ENCODE results near the gene OMD. TPM values are rescaled to one million over a fixed set of nuclear protein-coding genes. Genes with fewer than 3 reads are reported as not detected.
A peak's percentile ranks its signal among the peaks of the same experiment; 100 is the strongest.
"Not testable (repeated sequence)": the region's sequence is repeated elsewhere in the genome, so short reads cannot be mapped to it uniquely, and the experiment has no call there.

Gene OMD
- total and polyA plus RNA-seq, 7 donors = 1.0 to 23.9 (median 11.4) TPM; not detected in 1

DNA sequence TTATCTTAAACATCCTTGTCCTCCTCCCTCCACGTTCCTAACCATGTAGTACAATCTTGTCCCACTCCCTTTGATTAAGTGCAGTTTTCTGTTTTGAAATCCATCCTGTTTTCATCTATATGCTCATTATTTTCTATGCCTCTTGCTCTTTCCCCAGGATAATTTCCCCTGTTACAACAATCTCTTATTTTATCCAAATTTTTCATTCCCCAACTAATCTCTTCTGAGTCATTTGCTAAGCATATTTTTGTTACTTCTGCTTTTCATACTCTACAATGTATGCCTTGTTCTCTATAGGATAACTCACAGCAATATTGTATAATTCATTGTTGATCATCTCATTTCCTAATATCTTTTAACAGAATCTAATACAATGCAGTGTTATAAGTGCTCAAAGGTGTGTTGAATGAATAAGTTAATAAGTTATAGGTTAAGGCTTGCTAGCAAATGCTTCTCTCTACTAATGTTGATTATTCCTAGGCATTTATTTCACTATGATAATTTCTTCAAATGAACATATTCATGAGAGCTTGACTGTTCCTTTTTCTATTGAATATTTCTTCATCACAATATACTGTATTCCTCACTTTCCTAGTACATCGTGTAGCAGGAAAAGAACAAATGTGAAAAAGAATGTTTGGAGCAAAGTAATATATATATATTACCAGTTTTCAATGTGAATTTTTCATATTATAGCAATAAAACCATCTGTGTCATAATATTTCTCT, 1.5 kb downstream of the OMD start:
- Histone ChIP-seq H3K36me3 (no peaks in the 10 kb centered on the region), H3K4me3 (peak overlapping the region in 3 of 4 donors; percentile 2 to 24 (median 21)), H3K9me3 (no peaks in the 10 kb centered on the region), H3K27me3 (no peaks in the 10 kb centered on the region), H3K27ac (peak overlapping the region in 1 of 4 donors; percentile 19), H3K4me1 (peaks cover 0 to 31% (median 19%) of the 10 kb centered on the region in 4 donors)
- 91 to 92% methylated on average over 2 of the region's 2 CpGs for WGBS, 2 donors
- no peak for DNase-seq
- TF ChIP-seq, protein P1, sequence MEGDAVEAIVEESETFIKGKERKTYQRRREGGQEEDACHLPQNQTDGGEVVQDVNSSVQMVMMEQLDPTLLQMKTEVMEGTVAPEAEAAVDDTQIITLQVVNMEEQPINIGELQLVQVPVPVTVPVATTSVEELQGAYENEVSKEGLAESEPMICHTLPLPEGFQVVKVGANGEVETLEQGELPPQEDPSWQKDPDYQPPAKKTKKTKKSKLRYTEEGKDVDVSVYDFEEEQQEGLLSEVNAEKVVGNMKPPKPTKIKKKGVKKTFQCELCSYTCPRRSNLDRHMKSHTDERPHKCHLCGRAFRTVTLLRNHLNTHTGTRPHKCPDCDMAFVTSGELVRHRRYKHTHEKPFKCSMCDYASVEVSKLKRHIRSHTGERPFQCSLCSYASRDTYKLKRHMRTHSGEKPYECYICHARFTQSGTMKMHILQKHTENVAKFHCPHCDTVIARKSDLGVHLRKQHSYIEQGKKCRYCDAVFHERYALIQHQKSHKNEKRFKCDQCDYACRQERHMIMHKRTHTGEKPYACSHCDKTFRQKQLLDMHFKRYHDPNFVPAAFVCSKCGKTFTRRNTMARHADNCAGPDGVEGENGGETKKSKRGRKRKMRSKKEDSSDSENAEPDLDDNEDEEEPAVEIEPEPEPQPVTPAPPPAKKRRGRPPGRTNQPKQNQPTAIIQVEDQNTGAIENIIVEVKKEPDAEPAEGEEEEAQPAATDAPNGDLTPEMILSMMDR (IDR thresholded peaks at IDR 0.05) = no peak
- no peak for TF ChIP-seq POLR2AphosphoS5 (IDR thresholded peaks at IDR 0.05)
- no peak for TF ChIP-seq EP300 (IDR thresholded peaks at IDR 0.05)
- no peak for TF ChIP-seq POLR2A (IDR thresholded peaks at IDR 0.05)
- intact Hi-C loops (cut with DNase I) = no loop called here

DNA sequence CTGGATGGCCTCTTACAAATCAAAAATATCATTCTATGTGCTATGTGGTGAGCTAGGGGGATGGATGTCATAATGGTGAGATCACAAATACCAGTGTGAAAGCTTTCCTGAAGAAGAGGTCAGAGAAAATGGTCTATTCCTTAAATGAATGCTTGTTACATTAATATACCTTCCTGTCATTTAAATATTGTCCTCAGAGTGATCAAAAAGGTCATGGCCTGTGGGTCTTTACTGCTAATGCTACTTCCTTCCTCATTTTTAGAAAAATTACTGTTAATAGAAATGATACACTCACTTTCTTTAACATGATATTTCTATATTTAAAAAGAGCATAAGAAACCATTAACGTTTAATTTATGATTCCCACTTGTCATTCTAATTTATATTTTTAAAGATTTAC, 9.7 kb downstream of the OMD start:
- Histone ChIP-seq H3K27me3 (no peaks in the 10 kb centered on the region), H3K27ac (no peak overlapping the region), H3K4me3 (no peak overlapping the region), H3K4me1 (peaks cover 0 to 16% (median 10%) of the 10 kb centered on the region in 4 donors), H3K36me3 (no peaks in the 10 kb centered on the region), H3K9me3 (no peaks in the 10 kb centered on the region)
- TF ChIP-seq EP300 (IDR thresholded peaks at IDR 0.05) (no peak), POLR2A (IDR thresholded peaks at IDR 0.05) (no peak), POLR2AphosphoS5 (IDR thresholded peaks at IDR 0.05) (no peak)
- TF ChIP-seq, protein P1 (IDR thresholded peaks at IDR 0.05) = no peak
- no peak for DNase-seq
- WGBS, 2 donors = 40 to 74% methylated on average over 1 of the region's 1 CpG
- intact Hi-C loops (cut with DNase I) = no loop called here

DNA sequence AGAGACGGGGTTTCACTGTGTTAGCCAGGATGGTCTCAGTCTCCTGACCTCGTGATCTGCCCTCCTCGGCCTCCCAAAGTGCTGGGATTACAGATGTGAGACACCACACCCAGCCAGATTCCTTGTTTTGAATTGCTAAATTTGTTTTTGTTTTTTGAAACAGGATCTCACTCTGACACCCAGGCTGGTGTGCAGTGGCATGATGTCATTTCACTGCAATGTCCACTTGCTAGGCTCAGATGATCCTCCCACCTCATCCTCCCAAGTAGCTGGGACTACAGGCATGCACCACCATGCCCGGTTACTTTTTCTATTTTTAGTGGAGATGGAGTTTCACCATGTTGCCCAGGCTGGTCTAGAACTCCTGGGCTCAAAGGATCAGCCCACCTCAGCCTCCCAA, 13.1 kb downstream of the OMD start:
- Histone ChIP-seq H3K27ac (peak overlapping the region in 3 of 4 donors; percentile 40 to 70 (median 57)), H3K4me1 (peaks cover 0 to 32% (median 18%) of the 10 kb centered on the region in 4 donors)
- H3K27me3 ChIP-seq; H3K4me3 ChIP-seq; intact Hi-C loops (cut with DNase I); H3K36me3 ChIP-seq; H3K9me3 ChIP-seq; DNase-seq: not testable (repeated sequence)
- WGBS, 2 donors = 83 to 86% methylated on average over 4 of the region's 4 CpGs

DNA sequence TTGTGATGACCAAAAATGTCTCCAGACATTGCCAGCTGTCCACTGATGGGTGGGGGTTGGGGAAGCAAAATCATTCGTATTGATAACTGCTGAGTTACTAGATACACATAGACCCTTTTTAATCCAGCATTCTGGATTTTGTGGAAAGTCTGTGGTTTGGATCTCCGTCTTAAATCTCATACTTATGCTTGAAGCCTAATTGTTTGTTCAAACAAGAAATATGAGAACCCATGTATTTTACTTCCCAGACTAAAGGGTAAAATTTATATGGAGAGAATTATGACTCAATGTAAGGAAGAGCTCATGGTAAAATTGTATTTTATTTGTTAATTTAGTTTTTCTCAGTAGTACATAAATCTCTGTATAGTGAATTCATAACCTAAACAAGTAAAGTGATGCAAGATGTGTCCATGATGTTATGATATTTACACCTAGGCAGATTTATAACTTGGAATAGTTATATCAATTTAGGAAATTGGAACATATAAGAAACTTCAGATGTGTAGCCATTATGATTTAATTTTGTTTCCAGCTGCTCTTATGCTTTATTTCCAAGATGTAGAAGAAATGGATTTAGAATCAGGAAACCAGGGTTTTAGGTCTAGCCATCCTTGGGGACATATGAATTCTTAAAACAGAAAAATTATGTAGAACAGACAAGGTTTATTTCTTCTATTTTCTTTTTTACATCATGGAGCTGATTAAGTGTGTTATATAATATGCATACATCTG, 15.4 kb downstream of the OMD start:
- peaks cover 0 to 47% (median 37%) of the 10 kb centered on the region in 4 donors for H3K4me1 ChIP-seq
- WGBS, 2 donors = 94 to 95% methylated on average over 2 of the region's 2 CpGs
- intact Hi-C loops (cut with DNase I) = no loop called here
- no peak for DNase-seq
- no peaks in the 10 kb centered on the region for H3K9me3 ChIP-seq
- TF ChIP-seq, protein P1 (IDR thresholded peaks at IDR 0.05) = no peak
- TF ChIP-seq EP300 (IDR thresholded peaks at IDR 0.05) = no peak
- H3K36me3 ChIP-seq = no peaks in the 10 kb centered on the region
- no peak overlapping the region for H3K27ac ChIP-seq
- H3K27me3 ChIP-seq = no peaks in the 10 kb centered on the region
- H3K4me3 ChIP-seq = no peak overlapping the region

DNA sequence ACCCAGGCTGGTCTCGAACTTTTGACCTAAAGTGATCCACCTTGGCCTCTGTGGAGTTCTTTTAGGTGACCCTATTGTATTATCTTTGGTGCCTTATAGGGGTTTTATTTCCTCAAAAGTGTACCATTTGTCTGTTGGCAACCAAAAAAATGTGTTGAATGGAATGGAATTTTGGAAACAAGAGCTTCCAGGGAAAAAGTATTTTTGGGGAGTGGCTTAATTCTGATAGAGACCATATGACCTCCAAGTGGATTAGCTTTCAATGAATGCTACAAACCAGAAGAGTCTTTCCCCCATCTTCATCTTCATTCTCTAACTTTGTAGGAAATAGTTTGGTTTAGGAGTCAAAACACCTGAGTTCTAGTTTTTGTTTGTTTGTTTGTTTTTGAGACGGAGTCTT, 16.5 kb downstream of the OMD start:
- no peaks in the 10 kb centered on the region for H3K9me3 ChIP-seq
- H3K4me3 ChIP-seq = no peak overlapping the region
- TF ChIP-seq, protein P1 (IDR thresholded peaks at IDR 0.05) = no peak
- TF ChIP-seq EP300 (IDR thresholded peaks at IDR 0.05) = no peak
- intact Hi-C loops (cut with DNase I) = no loop called here
- no peak overlapping the region for H3K27ac ChIP-seq
- 97% methylated on average over 2 of the region's 2 CpGs for WGBS, 2 donors
- peaks cover 0 to 54% (median 46%) of the 10 kb centered on the region in 4 donors for H3K4me1 ChIP-seq
- DNase-seq = no peak
- no peaks in the 10 kb centered on the region for H3K36me3 ChIP-seq
- H3K27me3 ChIP-seq = no peaks in the 10 kb centered on the region

Measured in sigmoid colon (tissue), 7 donors.